Measurements from ENCODE around the gene CCDC92B. TPM values are rescaled to one million over a fixed set of nuclear protein-coding genes. Genes with fewer than 3 reads are reported as not detected.

The CCDC92B gene
- total and polyA plus RNA-seq, 2 of the 4 experiments (the other 2 are of a cell fraction) = not detected

DNA sequence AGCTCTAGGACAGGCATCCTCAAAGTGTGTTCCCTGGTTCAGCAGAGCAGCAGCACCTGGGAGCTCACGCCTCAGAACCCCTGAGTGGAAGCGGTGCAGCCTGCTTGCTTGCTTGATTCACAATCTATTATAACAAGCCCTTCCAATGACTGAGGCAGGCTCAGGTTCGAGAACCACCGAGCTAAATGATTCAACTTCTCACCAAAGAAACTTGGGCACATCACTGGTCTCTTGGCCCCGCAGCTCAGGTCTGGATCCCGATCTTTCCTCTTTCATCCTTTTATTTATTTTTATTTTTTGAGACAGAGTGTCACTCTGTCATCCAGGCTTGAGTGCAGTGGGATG, 62.4 kb downstream of the CCDC92B start:
- ChIA-PET POLR2A (ENCODE audit: unreplicated experiment) (interaction anchor here (0.6 kb wide), 1 partner anchor 11 kb away, joined by 3 read pairs; no protein-coding TSS in a partner anchor), CTCF (no interaction called here)
- Histone ChIP-seq H3K27ac (ENCODE audit: insufficient read depth, low read length) (peak overlapping the region; percentile 7; the same call in 1 of the 2 replicates), H3K23ac (ENCODE audit: low read depth, low read length) (peak overlapping the region; percentile 70; the same call in 1 of the 2 replicates), H3K14ac (replicated peaks; ENCODE audit: low read depth, low read length) (no peak overlapping the region), H2BK120ac (ENCODE audit: low read depth, low read length) (no peak overlapping the region), H3K9me1 (ENCODE audit: insufficient read depth, low read length) (peaks cover 13% of the 10 kb centered on the region; the same call in 1 of the 2 replicates), H3K18ac (ENCODE audit: low read depth, low read length) (no peak overlapping the region), H4K91ac (ENCODE audit: insufficient read depth, low read depth, low read length) (no peak overlapping the region; the same call in 1 of the 2 replicates), H3K36me3 (ENCODE audit: control insufficient read depth, insufficient read depth, low read length) (peaks cover 14% of the 10 kb centered on the region), H2AFZ (replicated peaks; ENCODE audit: low read length, poor library complexity) (peak overlapping the region; percentile 16), H3K27me3 (ENCODE audit: control insufficient read depth, insufficient read depth, low read length) (no peaks in the 10 kb centered on the region), H3K4ac (ENCODE audit: low read depth, low read length) (no peak overlapping the region), H3K56ac (ENCODE audit: extremely low read depth, insufficient read depth, low read length) (no peak overlapping the region), H3K9ac (ENCODE audit: low read depth, low read length) (no peak overlapping the region), H3K4me3 (ENCODE audit: insufficient read depth, low read depth, low read length) (no peak overlapping the region), H2BK5ac (ENCODE audit: low read depth, low read length, poor library complexity, severe bottlenecking) (no peak overlapping the region), H4K5ac (ENCODE audit: low read depth, low read length) (no peak overlapping the region), H4K20me1 (ENCODE audit: insufficient read depth, low read length) (peaks cover 45% of the 10 kb centered on the region), H4K8ac (ENCODE audit: low read depth in 2 of 2, low read length in 2 of 2) (no peak overlapping the region), H3K4me1 (ENCODE audit: control insufficient read depth, insufficient read depth, low read length) (peaks cover 6% of the 10 kb centered on the region; the same call in 1 of the 2 replicates), H3K9me3 (ENCODE audit: control insufficient read depth, insufficient read depth, low read length) (no peaks in the 10 kb centered on the region), H3K4me2 (ENCODE audit: low read depth, low read length) (no peak overlapping the region; the same call in 1 of the 2 replicates), H3K79me1 (ENCODE audit: low read depth in 1 of 2, low read length in 2 of 2) (peaks cover 3 to 48% of the 10 kb centered on the region in 2 experiments; a peak in 3 of 4 replicates), H2AK5ac (ENCODE audit: low read depth, low read length) (no peak overlapping the region), H2AK9ac (replicated peaks; ENCODE audit: low read depth, low read length, poor library complexity) (peak overlapping the region; percentile 80), H2BK15ac (ENCODE audit: low read depth, low read length) (no peak overlapping the region), H2BK20ac (ENCODE audit: low read depth, low read length) (no peak overlapping the region)
- BruUV-seq (replicated peaks) = no TSS peak
- ATAC-seq (ENCODE audit: low read depth) = no peak
- dilution Hi-C loops (cut with HindIII; ENCODE audit: low sequenced_read_pairs, unreplicated experiment) = no loop called here
- in situ Hi-C loops (cut with MboI; ENCODE audit: low sequenced_read_pairs) = no loop called here
- no CpG with 5 or more reads among the region's 6 CpGs for WGBS, 2 experiments (ENCODE audit: extremely low coverage in 2 of 2, insufficient read length in 1 of 2)
- TF ChIP-seq BHLHE40 (IDR thresholded peaks at IDR 0.05; ENCODE audit: low read depth, low read length) (no peak), MXI1 (IDR thresholded peaks at IDR 0.05; ENCODE audit: borderline replicate concordance, low read depth, low read length) (no peak), CHD1 (IDR thresholded peaks at IDR 0.05; ENCODE audit: low read depth, low read length) (no peak), RFX5 (IDR thresholded peaks at IDR 0.05; ENCODE audit: low read depth, low read length) (no peak), RAD21 (IDR thresholded peaks at IDR 0.05; ENCODE audit: low read length) (no peak), MAZ (IDR thresholded peaks at IDR 0.05; ENCODE audit: borderline replicate concordance, low read depth, low read length) (no peak), POLR2A (IDR thresholded peaks at IDR 0.05; ENCODE audit: low read depth, low read length) (no peak), SMC3 (IDR thresholded peaks at IDR 0.05; ENCODE audit: low read depth, low read length) (no peak), CEBPB (IDR thresholded peaks at IDR 0.05; ENCODE audit: low read depth, low read length) (no peak), RCOR1 (IDR thresholded peaks at IDR 0.05; ENCODE audit: insufficient replicate concordance, low read length) (no peak), NFE2L2 (IDR thresholded peaks at IDR 0.05; ENCODE audit: low read depth, low read length) (no peak), MAFK (IDR thresholded peaks at IDR 0.05; ENCODE audit: low read depth, low read length) (no peak), FOS (IDR thresholded peaks at IDR 0.05; ENCODE audit: low read depth, low read length) (no peak)
- TF ChIP-seq, protein P1, sequence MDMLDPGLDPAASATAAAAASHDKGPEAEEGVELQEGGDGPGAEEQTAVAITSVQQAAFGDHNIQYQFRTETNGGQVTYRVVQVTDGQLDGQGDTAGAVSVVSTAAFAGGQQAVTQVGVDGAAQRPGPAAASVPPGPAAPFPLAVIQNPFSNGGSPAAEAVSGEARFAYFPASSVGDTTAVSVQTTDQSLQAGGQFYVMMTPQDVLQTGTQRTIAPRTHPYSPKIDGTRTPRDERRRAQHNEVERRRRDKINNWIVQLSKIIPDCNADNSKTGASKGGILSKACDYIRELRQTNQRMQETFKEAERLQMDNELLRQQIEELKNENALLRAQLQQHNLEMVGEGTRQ (IDR thresholded peaks at IDR 0.05; ENCODE audit: low read depth, low read length) = no peak
- TF ChIP-seq, protein P2, sequence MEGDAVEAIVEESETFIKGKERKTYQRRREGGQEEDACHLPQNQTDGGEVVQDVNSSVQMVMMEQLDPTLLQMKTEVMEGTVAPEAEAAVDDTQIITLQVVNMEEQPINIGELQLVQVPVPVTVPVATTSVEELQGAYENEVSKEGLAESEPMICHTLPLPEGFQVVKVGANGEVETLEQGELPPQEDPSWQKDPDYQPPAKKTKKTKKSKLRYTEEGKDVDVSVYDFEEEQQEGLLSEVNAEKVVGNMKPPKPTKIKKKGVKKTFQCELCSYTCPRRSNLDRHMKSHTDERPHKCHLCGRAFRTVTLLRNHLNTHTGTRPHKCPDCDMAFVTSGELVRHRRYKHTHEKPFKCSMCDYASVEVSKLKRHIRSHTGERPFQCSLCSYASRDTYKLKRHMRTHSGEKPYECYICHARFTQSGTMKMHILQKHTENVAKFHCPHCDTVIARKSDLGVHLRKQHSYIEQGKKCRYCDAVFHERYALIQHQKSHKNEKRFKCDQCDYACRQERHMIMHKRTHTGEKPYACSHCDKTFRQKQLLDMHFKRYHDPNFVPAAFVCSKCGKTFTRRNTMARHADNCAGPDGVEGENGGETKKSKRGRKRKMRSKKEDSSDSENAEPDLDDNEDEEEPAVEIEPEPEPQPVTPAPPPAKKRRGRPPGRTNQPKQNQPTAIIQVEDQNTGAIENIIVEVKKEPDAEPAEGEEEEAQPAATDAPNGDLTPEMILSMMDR (conservative IDR thresholded peaks at IDR 0.05; ENCODE audit: low read depth, low read length) = no peak
- TF ChIP-seq, protein P3, sequence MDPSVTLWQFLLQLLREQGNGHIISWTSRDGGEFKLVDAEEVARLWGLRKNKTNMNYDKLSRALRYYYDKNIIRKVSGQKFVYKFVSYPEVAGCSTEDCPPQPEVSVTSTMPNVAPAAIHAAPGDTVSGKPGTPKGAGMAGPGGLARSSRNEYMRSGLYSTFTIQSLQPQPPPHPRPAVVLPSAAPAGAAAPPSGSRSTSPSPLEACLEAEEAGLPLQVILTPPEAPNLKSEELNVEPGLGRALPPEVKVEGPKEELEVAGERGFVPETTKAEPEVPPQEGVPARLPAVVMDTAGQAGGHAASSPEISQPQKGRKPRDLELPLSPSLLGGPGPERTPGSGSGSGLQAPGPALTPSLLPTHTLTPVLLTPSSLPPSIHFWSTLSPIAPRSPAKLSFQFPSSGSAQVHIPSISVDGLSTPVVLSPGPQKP (IDR thresholded peaks at IDR 0.05; ENCODE audit: borderline replicate concordance, low read depth, low read length) = no peak
- intact Hi-C loops (cut with micrococcal nuclease) = no loop called here
- DNase-seq = no peak

All from IMR-90 (cell line).